ENCODE results near the gene DNA2.
"Not testable (repeated sequence)": the region's sequence is repeated elsewhere in the genome, so short reads cannot be mapped to it uniquely, and the experiment has no call there.

Gene DNA2, protein sequence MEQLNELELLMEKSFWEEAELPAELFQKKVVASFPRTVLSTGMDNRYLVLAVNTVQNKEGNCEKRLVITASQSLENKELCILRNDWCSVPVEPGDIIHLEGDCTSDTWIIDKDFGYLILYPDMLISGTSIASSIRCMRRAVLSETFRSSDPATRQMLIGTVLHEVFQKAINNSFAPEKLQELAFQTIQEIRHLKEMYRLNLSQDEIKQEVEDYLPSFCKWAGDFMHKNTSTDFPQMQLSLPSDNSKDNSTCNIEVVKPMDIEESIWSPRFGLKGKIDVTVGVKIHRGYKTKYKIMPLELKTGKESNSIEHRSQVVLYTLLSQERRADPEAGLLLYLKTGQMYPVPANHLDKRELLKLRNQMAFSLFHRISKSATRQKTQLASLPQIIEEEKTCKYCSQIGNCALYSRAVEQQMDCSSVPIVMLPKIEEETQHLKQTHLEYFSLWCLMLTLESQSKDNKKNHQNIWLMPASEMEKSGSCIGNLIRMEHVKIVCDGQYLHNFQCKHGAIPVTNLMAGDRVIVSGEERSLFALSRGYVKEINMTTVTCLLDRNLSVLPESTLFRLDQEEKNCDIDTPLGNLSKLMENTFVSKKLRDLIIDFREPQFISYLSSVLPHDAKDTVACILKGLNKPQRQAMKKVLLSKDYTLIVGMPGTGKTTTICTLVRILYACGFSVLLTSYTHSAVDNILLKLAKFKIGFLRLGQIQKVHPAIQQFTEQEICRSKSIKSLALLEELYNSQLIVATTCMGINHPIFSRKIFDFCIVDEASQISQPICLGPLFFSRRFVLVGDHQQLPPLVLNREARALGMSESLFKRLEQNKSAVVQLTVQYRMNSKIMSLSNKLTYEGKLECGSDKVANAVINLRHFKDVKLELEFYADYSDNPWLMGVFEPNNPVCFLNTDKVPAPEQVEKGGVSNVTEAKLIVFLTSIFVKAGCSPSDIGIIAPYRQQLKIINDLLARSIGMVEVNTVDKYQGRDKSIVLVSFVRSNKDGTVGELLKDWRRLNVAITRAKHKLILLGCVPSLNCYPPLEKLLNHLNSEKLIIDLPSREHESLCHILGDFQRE

DNA sequence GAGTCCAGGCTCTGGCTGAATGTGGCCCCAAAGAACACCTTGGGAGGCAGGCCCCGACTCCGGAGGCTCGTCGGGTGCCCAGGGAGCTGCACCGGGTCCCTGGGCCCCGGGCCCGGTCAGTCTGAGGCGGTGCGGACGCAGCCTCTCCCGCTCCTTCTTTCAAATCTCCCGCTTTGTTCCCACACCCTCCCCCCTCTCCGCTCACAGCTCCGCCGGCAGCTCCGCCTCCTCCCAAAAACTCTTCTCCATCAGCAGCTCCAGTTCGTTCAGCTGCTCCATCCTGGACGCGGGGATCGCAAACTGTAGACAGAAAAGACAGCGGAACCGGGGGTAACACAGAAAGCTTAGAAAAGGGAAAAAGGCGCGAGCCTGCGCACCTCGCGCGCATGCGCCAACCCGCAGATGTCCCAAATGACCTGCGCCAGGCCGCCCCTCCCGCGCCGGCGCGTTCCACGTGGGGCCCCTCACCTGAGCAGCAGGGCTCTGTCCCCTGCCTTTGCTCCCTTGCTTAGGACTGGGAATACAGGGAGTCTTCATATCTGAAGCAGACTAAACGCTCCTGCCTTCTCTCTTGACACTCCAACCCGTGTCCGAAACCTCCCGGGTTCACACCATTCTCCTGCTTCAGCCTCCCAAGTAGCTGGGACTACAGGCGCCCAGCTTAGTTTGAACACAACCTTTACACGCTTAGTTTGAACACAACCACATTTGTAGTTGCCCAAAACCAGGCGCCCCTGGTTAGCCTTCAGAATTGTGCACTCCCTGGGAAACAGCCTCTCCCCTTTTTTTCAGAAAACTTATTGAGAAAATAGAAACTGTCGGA, at the start of gene DNA2:
Gene DNA2, minus strand, starts transcription at position 388 of the 823 bp plus-strand sequence. Its CDS starts 109 bp downstream, at position 279.
- peak; percentile 72 for DNase-seq

DNA sequence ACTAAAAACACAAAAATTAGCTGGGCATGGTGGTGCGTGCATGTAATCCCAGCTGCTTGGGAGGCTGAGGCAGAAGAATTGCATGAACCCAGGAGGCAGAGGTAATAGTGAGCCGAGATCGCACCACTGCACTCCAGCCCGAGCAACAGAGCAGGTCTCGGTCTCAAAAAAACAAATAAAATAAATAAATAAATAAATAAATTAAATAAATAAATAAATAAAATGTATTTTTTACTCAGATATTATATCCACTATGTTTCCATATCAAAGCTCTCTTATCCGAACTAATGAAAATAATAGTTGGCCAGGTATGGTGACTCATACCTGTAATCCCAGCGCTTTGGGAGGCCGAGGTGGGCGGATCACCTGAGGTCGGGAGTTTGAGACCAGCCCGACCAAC, 46.8 kb upstream of the DNA2 start:
- not testable (repeated sequence) for DNase-seq

- DNase-seq = no peak
Observed at GRCh38 chr10:68517188-68517587, 45.4 kb upstream of the DNA2 start.

DNA sequence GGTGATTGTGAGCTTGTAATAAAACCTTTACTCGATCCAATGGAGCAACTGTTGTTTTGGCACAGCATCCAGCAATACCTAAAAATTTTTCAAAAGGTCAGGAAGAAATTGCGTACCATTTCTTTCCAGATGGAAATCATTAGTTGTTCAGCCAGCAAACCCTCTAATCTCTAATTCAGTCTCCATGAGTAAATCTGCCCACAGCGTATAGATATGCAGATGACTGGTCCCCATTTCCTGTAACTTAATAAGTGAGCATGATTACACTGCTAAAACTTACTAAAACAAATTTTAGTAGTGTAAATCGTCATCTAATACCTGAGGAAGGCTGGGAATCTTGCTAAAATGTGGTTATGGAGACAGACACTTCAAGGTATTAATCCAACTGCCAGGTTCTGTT, 45.0 kb upstream of the DNA2 start:
- no peak for DNase-seq

DNA sequence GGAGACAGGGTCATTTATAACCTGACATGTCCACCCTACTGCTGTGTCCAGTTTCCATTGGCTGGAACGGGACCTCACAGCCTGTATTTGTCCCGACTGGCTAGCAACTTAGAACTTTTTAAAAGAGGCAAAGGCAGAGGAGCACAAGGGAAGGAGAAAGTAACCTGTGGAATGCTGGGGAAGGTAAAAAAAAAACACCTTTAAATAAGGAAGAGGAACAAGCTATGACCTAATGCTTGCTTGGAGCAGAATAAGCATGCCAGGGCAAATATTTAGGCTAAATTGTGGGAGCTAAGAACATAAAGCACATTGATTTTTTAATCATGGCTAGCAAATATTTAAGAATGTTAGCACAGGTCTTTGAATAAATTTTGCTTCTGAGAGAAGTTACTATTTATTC, 44.4 kb upstream of the DNA2 start:
- not testable (repeated sequence) for DNase-seq

- no peak for DNase-seq
Observed at GRCh38 chr10:68508090-68508489, 36.3 kb upstream of the DNA2 start.

DNA sequence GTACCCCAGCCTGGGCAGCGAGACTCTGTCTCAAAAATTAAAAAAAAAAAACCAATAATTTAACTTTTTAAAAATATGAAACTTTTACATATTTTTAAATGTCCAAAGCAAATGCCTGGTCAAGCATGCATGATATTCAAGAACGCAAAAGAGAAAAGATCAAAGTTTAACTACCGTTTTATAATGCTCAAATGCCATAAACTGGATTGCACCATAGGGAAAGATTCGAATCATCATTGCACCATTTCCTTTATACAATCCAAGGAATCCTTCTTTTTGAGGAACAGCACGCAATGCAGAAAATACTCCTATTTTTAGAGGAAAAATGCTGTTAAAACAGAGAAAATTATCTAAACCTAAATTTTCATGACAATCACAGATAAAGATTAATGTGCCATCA, 34.6 kb upstream of the DNA2 start:
- no peak for DNase-seq

DNA sequence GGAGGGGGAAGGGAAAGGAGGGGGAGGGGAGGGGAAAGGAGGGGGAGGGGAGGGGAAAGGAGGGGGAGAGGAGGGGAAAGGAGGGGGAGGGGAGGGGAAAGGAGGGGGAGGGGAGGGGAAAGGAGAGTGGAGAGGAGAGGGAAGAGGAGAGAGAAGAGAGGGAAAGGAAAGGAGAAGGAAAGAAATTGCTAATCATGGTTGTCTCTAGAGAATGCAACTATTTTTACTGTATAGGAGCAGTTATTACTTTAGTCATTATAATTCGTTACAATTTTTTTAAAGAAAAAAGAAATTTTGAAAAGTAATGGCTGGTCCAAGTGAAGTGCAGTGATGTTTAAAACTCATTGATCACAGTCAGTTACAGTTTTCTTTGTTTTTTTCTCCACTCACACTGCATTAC, 31.1 kb upstream of the DNA2 start:
- no peak for DNase-seq

DNA sequence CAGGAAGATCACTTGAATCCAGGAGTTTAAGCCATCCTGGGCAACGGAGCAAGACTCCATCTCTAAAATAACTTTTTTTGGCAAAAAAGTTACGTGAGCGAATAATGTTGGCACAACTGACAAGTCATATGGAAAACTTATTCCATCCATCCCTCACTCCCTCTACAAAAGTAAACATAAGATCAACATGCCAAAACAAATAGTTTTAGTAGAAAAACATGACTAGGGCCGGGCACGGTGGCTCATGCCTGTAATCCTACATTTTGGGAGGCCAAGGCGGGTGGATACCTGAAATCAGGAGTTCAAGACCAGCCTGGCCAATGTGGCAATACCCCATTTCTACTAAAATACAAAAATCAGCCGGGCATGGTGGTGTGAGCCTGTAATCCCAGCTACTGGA, 29.9 kb upstream of the DNA2 start:
- DNase-seq = no peak

DNA sequence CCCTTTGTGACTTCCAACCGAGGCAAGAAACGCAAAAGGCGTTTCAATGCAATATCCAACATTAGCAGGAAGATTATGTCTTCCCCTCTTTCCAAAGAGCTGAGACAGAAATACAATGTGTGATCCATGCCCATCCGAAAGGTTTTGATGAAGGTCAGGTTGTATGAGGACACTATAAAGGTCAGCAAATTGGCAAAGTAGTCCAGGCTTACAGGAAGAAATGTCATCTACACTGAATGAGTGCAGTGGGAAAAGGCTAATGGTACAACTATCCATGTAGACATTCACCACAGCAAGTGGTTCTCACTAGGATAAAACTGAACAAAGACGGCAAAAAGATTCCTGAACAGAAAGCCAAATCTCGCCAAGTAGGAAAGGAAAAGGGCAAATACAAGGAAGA, 27.8 kb upstream of the DNA2 start:
- no peak for DNase-seq

- DNase-seq = no peak
Observed at GRCh38 chr10:68496072-68496471, 24.3 kb upstream of the DNA2 start.

- no peak for DNase-seq
Observed at GRCh38 chr10:68492118-68492517, 20.3 kb upstream of the DNA2 start.

DNA sequence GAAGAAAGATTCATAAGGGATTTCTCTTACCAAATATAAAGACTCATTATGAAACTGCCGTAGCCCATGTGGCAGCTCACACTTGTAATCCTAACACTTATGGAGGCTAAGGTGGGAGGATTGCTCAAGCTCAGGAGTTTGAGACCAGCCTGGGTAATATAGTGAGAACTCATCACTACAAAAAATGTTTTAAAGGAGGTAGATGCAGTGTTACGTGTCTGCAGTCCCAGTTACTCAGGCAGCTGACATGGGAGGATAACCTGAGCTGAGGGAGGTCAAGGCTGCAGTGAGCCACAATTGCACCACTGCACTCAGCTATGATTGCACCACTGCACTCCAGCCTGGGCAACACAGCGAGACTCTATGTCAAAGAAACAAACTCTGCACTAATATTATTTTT, 18.1 kb upstream of the DNA2 start:
- no peak for DNase-seq

- DNase-seq = no peak
Observed at GRCh38 chr10:68474021-68474420, 2.2 kb upstream of the DNA2 start.

- DNase-seq = no peak
Observed at GRCh38 chr10:68471063-68471585, 649 bp downstream of the DNA2 start.

GRCh38 chr10:68470300-68470699, 1.5 kb downstream of the DNA2 start:
- DNase-seq = no peak

- DNase-seq = no peak
Observed at GRCh38 chr10:68469838-68470237, 1.9 kb downstream of the DNA2 start.

DNA sequence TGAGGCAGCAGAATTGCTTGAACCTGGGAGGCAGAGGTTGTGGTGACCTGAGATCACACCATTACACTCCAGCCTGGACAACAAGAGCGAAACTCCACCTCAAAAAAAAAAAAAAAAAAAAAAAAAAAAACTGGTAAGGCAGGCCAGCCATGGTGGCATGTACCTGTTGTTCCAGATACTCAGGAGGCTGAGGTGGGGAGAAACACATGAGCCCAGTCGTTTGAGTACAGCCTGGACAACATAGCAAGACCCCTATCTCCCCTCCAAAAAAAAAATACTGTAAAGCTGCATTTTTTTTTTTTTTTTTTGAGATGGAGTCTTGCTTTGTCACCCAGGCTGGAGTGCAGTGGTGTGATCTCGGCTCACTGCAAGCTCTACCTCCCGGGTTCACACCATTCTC, 7.0 kb downstream of the DNA2 start:
- DNase-seq = not testable (repeated sequence)

DNA sequence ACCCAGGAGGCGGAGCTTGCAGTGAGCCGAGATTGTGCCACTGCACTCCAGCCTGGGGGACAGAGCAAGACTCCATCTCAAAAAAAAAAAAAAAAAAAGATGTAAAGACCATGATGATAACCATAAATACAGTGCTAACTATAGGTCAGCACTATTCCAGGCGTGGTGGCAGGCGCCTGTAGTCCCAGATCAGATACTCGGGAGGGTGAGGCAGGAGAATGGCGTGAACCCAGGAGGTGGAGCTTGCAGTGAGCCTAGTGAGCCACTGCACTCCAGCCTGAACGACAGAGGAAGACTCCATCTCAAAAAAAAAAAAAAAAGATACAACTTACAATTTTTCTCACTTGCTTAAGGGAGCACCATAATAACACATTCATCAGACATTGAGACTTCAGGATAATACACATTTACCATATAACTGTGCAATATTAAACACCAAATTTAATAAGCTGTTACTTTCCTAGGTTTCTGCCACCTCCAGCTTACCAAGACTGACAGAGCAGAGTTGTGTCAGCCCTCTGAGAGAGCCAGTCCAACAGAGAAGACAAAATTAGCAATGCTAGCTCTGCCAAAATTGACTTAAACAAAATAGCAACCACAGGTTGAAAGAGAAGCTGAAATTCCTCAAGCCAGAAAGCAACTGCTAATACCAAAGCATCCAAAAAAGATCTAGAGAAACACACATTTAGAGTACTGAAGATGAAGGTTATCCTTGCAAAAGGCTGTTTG, 8.2 kb downstream of the DNA2 start:
- no peak for DNase-seq

GRCh38 chr10:68462536-68462935, 9.2 kb downstream of the DNA2 start:
- no peak for DNase-seq

DNA sequence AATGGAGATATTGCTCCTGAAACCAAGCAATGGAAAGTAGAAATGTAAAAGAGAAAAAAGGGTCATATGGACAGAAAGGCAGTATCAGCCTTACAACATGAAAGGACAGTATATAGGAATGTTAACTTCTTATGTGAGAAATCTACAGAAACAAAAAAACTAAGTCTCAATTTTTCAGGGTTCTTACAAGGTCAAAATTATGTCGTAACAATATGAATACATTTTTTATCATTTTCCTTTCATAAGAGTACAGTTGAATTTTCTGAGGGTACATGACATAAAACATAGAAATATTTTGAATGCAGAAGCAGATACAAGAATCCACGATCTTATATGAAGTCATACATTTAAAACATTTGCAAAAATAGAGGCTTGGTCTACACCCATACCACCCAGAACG, 10.7 kb downstream of the DNA2 start:
- no peak for DNase-seq

DNA sequence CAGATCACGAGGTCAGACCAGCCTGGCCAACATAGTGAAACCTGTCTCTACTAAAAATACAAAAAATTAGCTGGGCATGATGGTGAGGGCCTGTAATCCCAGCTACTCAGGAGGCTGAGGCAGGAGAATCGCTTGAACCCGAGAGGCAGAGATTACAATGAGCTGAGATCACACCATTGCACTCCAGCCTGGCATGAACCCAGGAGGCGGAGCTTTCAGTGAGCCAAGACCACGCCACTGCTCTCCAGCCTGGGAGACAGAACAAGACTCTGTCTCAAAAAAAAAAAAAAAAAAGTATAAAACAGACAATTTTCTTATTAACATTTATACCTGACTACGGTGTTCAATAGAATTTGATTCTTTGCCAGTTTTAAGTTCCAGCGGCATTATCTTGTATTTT, 22.1 kb downstream of the DNA2 start:
- not testable (repeated sequence) for DNase-seq

Measured in GDM1 (cell line).